HL-60 (cell line): ENCODE data around the gene PANX2.

Source experiments
- CTCF ChIP-seq: IDR thresholded peaks from one replicate; pipeline ENCODE4 v1.5.1; 2011; ENCODE audit warnings: low read length, control low read depth, inconsistent platforms; ENCODE audit not compliant: insufficient read depth
- GABPA ChIP-seq: IDR thresholded peaks from 2 replicates; pipeline ENCODE4 v1.6.1; 2012; ENCODE audit warnings: low read depth
- POLR2AphosphoS5 ChIP-seq: IDR thresholded peaks from 2 replicates; pipeline ENCODE4 v1.6.1; 2012; ENCODE audit warnings: low read depth
- SPI1 ChIP-seq: IDR thresholded peaks from 2 replicates; pipeline ENCODE4 v1.6.1; 2012; ENCODE audit warnings: low read depth, mild to moderate bottlenecking, borderline replicate concordance
- TF ChIP-seq, protein P1 (sequence below): IDR thresholded peaks from 2 replicates; pipeline ENCODE4 v1.6.1; 2012; ENCODE audit warnings: low read depth; ENCODE audit not compliant: insufficient replicate concordance

- TF ChIP-seq CTCF (no peak), SPI1 (no peak), POLR2AphosphoS5 (no peak), GABPA (no peak)
- TF ChIP-seq, protein P1, sequence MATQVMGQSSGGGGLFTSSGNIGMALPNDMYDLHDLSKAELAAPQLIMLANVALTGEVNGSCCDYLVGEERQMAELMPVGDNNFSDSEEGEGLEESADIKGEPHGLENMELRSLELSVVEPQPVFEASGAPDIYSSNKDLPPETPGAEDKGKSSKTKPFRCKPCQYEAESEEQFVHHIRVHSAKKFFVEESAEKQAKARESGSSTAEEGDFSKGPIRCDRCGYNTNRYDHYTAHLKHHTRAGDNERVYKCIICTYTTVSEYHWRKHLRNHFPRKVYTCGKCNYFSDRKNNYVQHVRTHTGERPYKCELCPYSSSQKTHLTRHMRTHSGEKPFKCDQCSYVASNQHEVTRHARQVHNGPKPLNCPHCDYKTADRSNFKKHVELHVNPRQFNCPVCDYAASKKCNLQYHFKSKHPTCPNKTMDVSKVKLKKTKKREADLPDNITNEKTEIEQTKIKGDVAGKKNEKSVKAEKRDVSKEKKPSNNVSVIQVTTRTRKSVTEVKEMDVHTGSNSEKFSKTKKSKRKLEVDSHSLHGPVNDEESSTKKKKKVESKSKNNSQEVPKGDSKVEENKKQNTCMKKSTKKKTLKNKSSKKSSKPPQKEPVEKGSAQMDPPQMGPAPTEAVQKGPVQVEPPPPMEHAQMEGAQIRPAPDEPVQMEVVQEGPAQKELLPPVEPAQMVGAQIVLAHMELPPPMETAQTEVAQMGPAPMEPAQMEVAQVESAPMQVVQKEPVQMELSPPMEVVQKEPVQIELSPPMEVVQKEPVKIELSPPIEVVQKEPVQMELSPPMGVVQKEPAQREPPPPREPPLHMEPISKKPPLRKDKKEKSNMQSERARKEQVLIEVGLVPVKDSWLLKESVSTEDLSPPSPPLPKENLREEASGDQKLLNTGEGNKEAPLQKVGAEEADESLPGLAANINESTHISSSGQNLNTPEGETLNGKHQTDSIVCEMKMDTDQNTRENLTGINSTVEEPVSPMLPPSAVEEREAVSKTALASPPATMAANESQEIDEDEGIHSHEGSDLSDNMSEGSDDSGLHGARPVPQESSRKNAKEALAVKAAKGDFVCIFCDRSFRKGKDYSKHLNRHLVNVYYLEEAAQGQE = no peak
Observed at GRCh38 chr22:50206599-50206998, 36.1 kb downstream of the PANX2 start.
